WERI-Rb-1 (cell line): ENCODE data around the gene HRH4.

ENCODE experiments used
- DNase-seq: peaks from one replicate; pipeline ENCODE4 v3.0.0-alpha.2; 2020
- H3K27ac ChIP-seq: fragments of 250-450 bp; sonication (Bioruptor Pico); 2 replicates; pipeline ENCODE4 v1.5.1; 2020; ENCODE audit warnings: mild to moderate bottlenecking, moderate library complexity
- H3K27me3 ChIP-seq: fragments of 250-450 bp; sonication (Bioruptor Pico); 2 replicates; pipeline ENCODE4 v1.5.1; 2021; ENCODE audit warnings: mild to moderate bottlenecking, low read depth, moderate library complexity; ENCODE audit not compliant: insufficient read depth, severe bottlenecking
- H3K36me3 ChIP-seq: fragments of 250-450 bp; sonication (Bioruptor Pico); 2 replicates; pipeline ENCODE4 v1.5.1; 2020; ENCODE audit warnings: mild to moderate bottlenecking, moderate library complexity
- H3K4me3 ChIP-seq: 2 replicates; pipeline ENCODE4 v1.5.1; 2011; ENCODE audit warnings: low read depth, mild to moderate bottlenecking, control low read depth, low read length
- H3K9me3 ChIP-seq: fragments of 250-450 bp; sonication (Bioruptor Pico); 2 replicates; pipeline ENCODE4 v1.5.1; 2021; ENCODE audit warnings: mild to moderate bottlenecking, moderate library complexity; ENCODE audit not compliant: severe bottlenecking
- CTCF ChIP-seq: IDR thresholded peaks from 2 replicates; pipeline ENCODE4 v1.5.1; 2011; ENCODE audit warnings: low read depth, mild to moderate bottlenecking, control low read depth, inconsistent platforms, low read length

The HRH4 gene

GRCh38 chr18:24460388-24460787 is at the start of gene HRH4:
HRH4 (plus strand) TSS chr18:24460637; CDS start chr18:24460729, 92 bp downstream.
- Histone ChIP-seq H3K27me3 (no peaks in the 10 kb centered on the region), H3K36me3 (no peaks in the 10 kb centered on the region), H3K4me3 (no peak within 1 kb of the TSS), H3K27ac (no peak within 1 kb of the TSS), H3K9me3 (no peaks in the 10 kb centered on the region)
- no peak for TF ChIP-seq CTCF
- no peak for DNase-seq

GRCh38 chr18:24413148-24413547 is 47.3 kb upstream of the HRH4 start:
- peak; percentile 59 for TF ChIP-seq CTCF
- peak; percentile 46 for DNase-seq
- Histone ChIP-seq H3K9me3 (no peaks in the 10 kb centered on the region), H3K27me3 (no peaks in the 10 kb centered on the region), H3K27ac (no peak overlapping the region), H3K36me3 (no peaks in the 10 kb centered on the region), H3K4me3 (no peak overlapping the region)

- Histone ChIP-seq H3K4me3 (no peak overlapping the region), H3K36me3 (no peaks in the 10 kb centered on the region), H3K27me3 (no peaks in the 10 kb centered on the region), H3K27ac (no peak overlapping the region), H3K9me3 (no peaks in the 10 kb centered on the region)
- no peak for DNase-seq
- TF ChIP-seq CTCF: no peak
Measured at GRCh38 chr18:24414349-24415003, 46.0 kb upstream of the HRH4 start.

- no peaks in the 10 kb centered on the region for H3K36me3 ChIP-seq
- no peak overlapping the region for H3K4me3 ChIP-seq
- no peak overlapping the region for H3K27ac ChIP-seq
- no peak for TF ChIP-seq CTCF
- no peak for DNase-seq
- no peaks in the 10 kb centered on the region for H3K27me3 ChIP-seq
- no peaks in the 10 kb centered on the region for H3K9me3 ChIP-seq
Measured at GRCh38 chr18:24417480-24417879, 43.0 kb upstream of the HRH4 start.

- no peak overlapping the region for H3K4me3 ChIP-seq
- no peak for DNase-seq
- no peak for TF ChIP-seq CTCF
- H3K36me3 ChIP-seq: no peaks in the 10 kb centered on the region
- no peak overlapping the region for H3K27ac ChIP-seq
- H3K27me3 ChIP-seq: no peaks in the 10 kb centered on the region
- no peaks in the 10 kb centered on the region for H3K9me3 ChIP-seq
Measured at GRCh38 chr18:24420551-24420950, 39.9 kb upstream of the HRH4 start.

GRCh38 chr18:24421831-24422230 is 38.6 kb upstream of the HRH4 start:
- no peak for TF ChIP-seq CTCF

More at GRCh38 chr18:24421831-24422230, 38.6 kb upstream of the HRH4 start:
- Histone ChIP-seq H3K9me3 (peaks cover 3% of the 10 kb centered on the region), H3K4me3 (no peak overlapping the region), H3K27ac (no peak overlapping the region), H3K27me3 (no peaks in the 10 kb centered on the region), H3K36me3 (0 out of 2 replicates have a peak, but pooled peaks cover 2% of the 10 kb centered on the region)
- DNase-seq: no peak
